HCT116 (cell line): ENCODE measurements around the gene FZR1. TPM values are rescaled to one million over a fixed set of nuclear protein-coding genes. Genes with fewer than 3 reads are reported as not detected.

ENCODE experiments used
- ATAC-seq: fragments of 200-7000 bp; cut with Tn5 transposase; 2 replicates; pipeline ENCODE4 v1.9.1; 2020; ENCODE audit warnings: mild to moderate bottlenecking, moderate library complexity
- BruUV-seq: library from RNA; stranded (reverse); fragments of 400-500 nt; replicated peaks from 2 replicates; lab custom pipeline; 2021; lab: Mats Ljungman, UMichigan
- CTCF ChIA-PET: fragments of 300-600 bp; sonication (Branson Sonifier 250); formaldehyde crosslinking; loops from one replicate; lab custom pipeline; 2021; ENCODE audit warnings: antibody characterized with exemption; lab: Charles Lee
- POLR2A ChIA-PET: fragments of 300-600, 350-600 bp; sonication (Branson Sonifier 250); formaldehyde crosslinking; loops from one replicate; lab custom pipeline; 2021; ENCODE audit warnings: antibody characterized with exemption; lab: Charles Lee
- RAD21 ChIA-PET, 2 experiments: fragments of 300-600 bp; sonication (Branson Sonifier 250); formaldehyde crosslinking; loops; one replicate each; lab custom pipeline; 2023; ENCODE audit warnings: low total read pairs in 2 of 2; ENCODE audit not compliant: uncharacterized antibody in 2 of 2, unreplicated experiment in 2 of 2, low non-redundant PET in 1 of 2; lab: Charles Lee
- DNase-seq: peaks from one replicate; pipeline ENCODE4 v3.0.0-alpha.2; 2010; ENCODE audit warnings: low read depth, low spot score
- H2AFZ ChIP-seq: fragments of 200-600 bp; shearing (Covaris generic), sonication (generic); 2 replicates; pipeline ENCODE4 v1.6.1; 2017; ENCODE audit warnings: low read depth, mixed run types, mixed read lengths, antibody characterized with exemption, low read length; ENCODE audit not compliant: poor library complexity, severe bottlenecking
- H3K27ac ChIP-seq: 2 replicates; pipeline ENCODE4 v1.5.1; 2012; ENCODE audit warnings: low read depth, low read length
- H3K27me3 ChIP-seq: fragments of 200-600 bp; sonication (generic); 2 replicates; pipeline ENCODE4 v1.6.1; 2016; ENCODE audit warnings: mixed run types, low read length, mixed read lengths; ENCODE audit not compliant: insufficient read depth
- H3K36me3 ChIP-seq, 2 experiments: fragments of 200-500 bp in 1 of 2; fragments of 200-600 bp in 1 of 2; sonication (Bioruptor generic) in 1 of 2; sonication (generic) in 1 of 2; 2 replicates each; pipeline versions ENCODE4 v1.5.1 to v1.6.1; 2014 to 2016; ENCODE audit warnings: low read length in 2 of 2, inconsistent platforms in 1 of 2, mixed read lengths in 1 of 2, mixed run types in 1 of 2; ENCODE audit not compliant: insufficient read depth in 2 of 2, control insufficient read depth in 1 of 2
- H3K4me1 ChIP-seq, 2 experiments: fragments of 200-600 bp in 1 of 2; sonication (generic) in 1 of 2; 2 replicates each; pipeline versions ENCODE4 v1.5.1 to v1.6.1; 2012 to 2017; ENCODE audit warnings: low read length in 2 of 2, inconsistent platforms in 1 of 2, mild to moderate bottlenecking in 1 of 2, mixed read lengths in 1 of 2, mixed run types in 1 of 2, moderate library complexity in 1 of 2; ENCODE audit not compliant: insufficient read depth in 2 of 2, control insufficient read depth in 1 of 2
- H3K4me2 ChIP-seq: fragments of 200-600 bp; sonication (generic); 2 replicates; pipeline ENCODE4 v1.6.1; 2017; ENCODE audit warnings: mixed run types, low read length, mixed read lengths
- H3K4me3 ChIP-seq, 2 experiments: fragments of 200-600 bp in 1 of 2; sonication (generic) in 1 of 2; replicated peaks in 1 of 2; 2 replicates each; pipeline ENCODE4 v1.5.1; 2011 to 2016; ENCODE audit warnings: low read length in 2 of 2, control low read depth in 1 of 2, low read depth in 1 of 2, mild to moderate bottlenecking in 1 of 2, mixed read lengths in 1 of 2, mixed run types in 1 of 2
- H3K79me2 ChIP-seq: fragments of 200-600 bp; sonication (generic); 2 replicates; pipeline ENCODE4 v1.6.1; 2017; ENCODE audit warnings: mild to moderate bottlenecking, mixed run types, low read length, moderate library complexity, mixed read lengths; ENCODE audit not compliant: insufficient read depth
- H3K9ac ChIP-seq: fragments of 200-600 bp; sonication (generic); 2 replicates; pipeline ENCODE4 v1.6.1; 2016; ENCODE audit warnings: low read length, mixed read lengths
- H3K9me2 ChIP-seq: fragments of 200-600 bp; sonication (generic), shearing (Covaris generic); 2 replicates; pipeline ENCODE4 v1.6.1; 2017; ENCODE audit warnings: mixed run types, mild to moderate bottlenecking, moderate library complexity; ENCODE audit not compliant: insufficient read depth
- H3K9me3 ChIP-seq, 2 experiments: fragments of 200-500 bp in 1 of 2; fragments of 200-600 bp in 1 of 2; sonication (Bioruptor generic) in 1 of 2; sonication (generic) in 1 of 2; 2 replicates each; pipeline ENCODE4 v1.6.1; 2014 to 2017; ENCODE audit warnings: low read length in 2 of 2, mixed read lengths in 2 of 2, inconsistent platforms in 1 of 2, low read depth in 1 of 2, mild to moderate bottlenecking in 1 of 2, mixed run types in 1 of 2, moderate library complexity in 1 of 2; ENCODE audit not compliant: control insufficient read depth in 1 of 2, insufficient read depth in 1 of 2
- H4K20me1 ChIP-seq: fragments of 200-600 bp; sonication (generic), shearing (Covaris generic); 2 replicates; pipeline ENCODE4 v1.6.1; 2017; ENCODE audit warnings: mixed run types, mild to moderate bottlenecking, moderate library complexity; ENCODE audit not compliant: insufficient read depth
- ATF3 ChIP-seq: IDR thresholded peaks from 2 replicates; pipeline ENCODE4 v1.6.1; 2012
- CTCF ChIP-seq, 3 experiments: fragments of 200-600 bp in 1 of 3; sonication (generic) in 1 of 3; IDR thresholded peaks in 2 of 3; conservative IDR thresholded peaks in 1 of 3; 2 replicates each; pipeline ENCODE4 v1.5.1; 2012 to 2017; ENCODE audit warnings: low read depth in 2 of 3, low read length in 2 of 3, antibody characterized with exemption in 1 of 3, borderline replicate concordance in 1 of 3, control low read depth in 1 of 3, mild to moderate bottlenecking in 1 of 3, mixed read lengths in 1 of 3, mixed run types in 1 of 3, moderate library complexity in 1 of 3; ENCODE audit not compliant: insufficient read depth in 1 of 3
- EGR1 ChIP-seq: IDR thresholded peaks from 2 replicates; pipeline ENCODE4 v1.6.1; 2012; ENCODE audit warnings: low read depth
- ELF1 ChIP-seq: IDR thresholded peaks from 2 replicates; pipeline ENCODE4 v1.6.1; 2012; ENCODE audit warnings: low read depth, borderline replicate concordance
- EZH2 ChIP-seq: fragments of 200-600 bp; sonication (generic); IDR thresholded peaks from 2 replicates; pipeline ENCODE4 v1.6.1; 2017; ENCODE audit warnings: antibody characterized with exemption, mixed run types
- EZH2phosphoT487 ChIP-seq: fragments of 200-600 bp; IDR thresholded peaks from 2 replicates; pipeline ENCODE4 v1.6.1; 2018; ENCODE audit warnings: antibody characterized with exemption, borderline replicate concordance
- FOSL1 ChIP-seq: IDR thresholded peaks from 2 replicates; pipeline ENCODE4 v1.6.1; 2012; ENCODE audit warnings: low read depth
- JUND ChIP-seq: IDR thresholded peaks from 2 replicates; pipeline ENCODE4 v1.6.1; 2012
- MAX ChIP-seq: IDR thresholded peaks from 2 replicates; pipeline ENCODE4 v1.6.1; 2012
- POLR2A ChIP-seq: IDR thresholded peaks from 2 replicates; pipeline ENCODE4 v1.7.0; 2011; ENCODE audit warnings: borderline replicate concordance; ENCODE audit not compliant: insufficient read depth, insufficient read length; ENCODE audit errors: extremely low read depth
- POLR2AphosphoS5 ChIP-seq: IDR thresholded peaks from 2 replicates; pipeline ENCODE4 v1.6.1; 2011; ENCODE audit warnings: mild to moderate bottlenecking, low read depth, low read length, moderate library complexity
- RAD21 ChIP-seq: IDR thresholded peaks from 2 replicates; pipeline ENCODE4 v1.6.1; 2012; ENCODE audit warnings: low read depth, mild to moderate bottlenecking
- REST ChIP-seq: IDR thresholded peaks from 2 replicates; pipeline ENCODE4 v1.6.1; 2012; ENCODE audit warnings: low read depth
- SIN3A ChIP-seq: IDR thresholded peaks from 2 replicates; pipeline ENCODE4 v1.6.1; 2012; ENCODE audit warnings: low read depth
- TCF7L2 ChIP-seq: IDR thresholded peaks from 2 replicates; pipeline ENCODE4 v1.7.0; 2011; ENCODE audit warnings: borderline replicate concordance, inconsistent platforms; ENCODE audit not compliant: insufficient read depth, insufficient read length; ENCODE audit errors: extremely low read depth
- YY1 ChIP-seq: IDR thresholded peaks from 2 replicates; pipeline ENCODE4 v1.6.1; 2011; ENCODE audit warnings: low read length, low read depth, moderate library complexity, mild to moderate bottlenecking; ENCODE audit not compliant: insufficient replicate concordance; ENCODE audit errors: extremely low read depth
- ZBTB33 ChIP-seq: IDR thresholded peaks from 2 replicates; pipeline ENCODE4 v1.6.1; 2011; ENCODE audit warnings: mild to moderate bottlenecking, low read length, moderate library complexity; ENCODE audit not compliant: insufficient replicate concordance; ENCODE audit errors: extremely low read depth
- ZFX ChIP-seq: fragments of 450-650 bp; IDR thresholded peaks from 2 replicates; pipeline ENCODE4 v1.6.1; 2017
- intact Hi-C: fragments of 100-400 bp; cut with micrococcal nuclease; formaldehyde crosslinking; loops from 2 replicates; pipeline ENCODE4 v1.10.0; 2022
- total RNA-seq: library from RNA; stranded (reverse); gene quantifications from one replicate; pipeline ENCODE4 v1.2.1, GENCODE V29; 2021; ENCODE audit not compliant: unreplicated experiment

The FZR1 gene
- total RNA-seq, 1 experiment from 2014 or later = 60.3 TPM

GRCh38 chr19:3510727-3511126 is 4.6 kb downstream of the FZR1 start:
- CTCF ChIA-PET = no interaction called here
- no peak overlapping the region for H3K27ac ChIP-seq
- H3K9me2 ChIP-seq = no peaks in the 10 kb centered on the region
- no TSS peak for BruUV-seq
- no peak for TF ChIP-seq ZBTB33
- no peak for TF ChIP-seq EZH2phosphoT487
- TF ChIP-seq FOSL1 = no peak
- TF ChIP-seq SIN3A = no peak
- no peak for TF ChIP-seq ATF3
- no peak for TF ChIP-seq ZFX
- no peak for TF ChIP-seq EGR1
- no peak for TF ChIP-seq REST
- no peak for TF ChIP-seq MAX
- TF ChIP-seq YY1 = no peak
- TF ChIP-seq CTCF (IDR thresholded peaks at IDR 0.05 in 2 of 3, conservative IDR thresholded peaks at IDR 0.05 in 1 of 3; ENCODE audit: borderline replicate concordance in 1 of 3, insufficient read depth in 1 of 3, low read depth in 2 of 3, low read length in 2 of 3) = no peak
- no peak for TF ChIP-seq ELF1
- no peak for TF ChIP-seq POLR2A
- TF ChIP-seq RAD21 = no peak
- no peak for TF ChIP-seq EZH2
- TF ChIP-seq TCF7L2 = no peak
- TF ChIP-seq JUND = no peak
- TF ChIP-seq POLR2AphosphoS5 = no peak
- ATAC-seq = no peak
- intact Hi-C loops = no loop called here
- peaks cover 92% of the 10 kb centered on the region for H3K79me2 ChIP-seq
- H3K9me3 ChIP-seq = no peaks in the 10 kb centered on the region
- H3K4me2 ChIP-seq = no peak overlapping the region
- RAD21 ChIA-PET = no interaction called here
- peaks cover 18 to 31% of the 10 kb centered on the region in 2 experiments for H3K4me1 ChIP-seq
- POLR2A ChIA-PET = no interaction called here
- no peaks in the 10 kb centered on the region for H3K27me3 ChIP-seq
- H3K36me3 ChIP-seq = peaks cover 2 to 12% of the 10 kb centered on the region in 2 experiments; a peak in 2 of 4 replicates
- DNase-seq = no peak
- no peaks in the 10 kb centered on the region for H4K20me1 ChIP-seq
- no peak overlapping the region for H2AFZ ChIP-seq
- H3K4me3 ChIP-seq = no peak overlapping the region
- no peak overlapping the region for H3K9ac ChIP-seq
